MCF 10A (cell line): ENCODE data around the gene AMN1. TPM values are rescaled to one million over a fixed set of nuclear protein-coding genes. Genes with fewer than 3 reads are reported as not detected.

Experiments used
- BruUV-seq: library from RNA; stranded (reverse); fragments of 400-500 nt; replicated peaks from 2 replicates; lab custom pipeline; 2021; lab: Mats Ljungman, UMichigan
- CTCF ChIA-PET: fragments of 300-600 bp; sonication (Branson Sonifier 250); formaldehyde crosslinking; extraction: SDS; loops from one replicate; lab custom pipeline; 2021; ENCODE audit warnings: antibody characterized with exemption, inconsistent platforms; lab: Yijun Ruan, JAX
- POLR2A ChIA-PET: fragments of 300-600, 350-650 bp; sonication (Branson Sonifier 250); formaldehyde crosslinking; extraction: SDS; loops from one replicate; lab custom pipeline; 2020; ENCODE audit warnings: antibody characterized with exemption, inconsistent platforms; lab: Yijun Ruan, JAX
- DNase-seq: peaks from one replicate; pipeline ENCODE4 v3.0.0-alpha.2; 2018; ENCODE audit not compliant: unreplicated experiment
- H3K27ac Mint-ChIP-seq: one replicate; pipeline ENCODE4 v1.8.0; 2022; ENCODE audit warnings: mild to moderate bottlenecking, low read depth, mixed read lengths; ENCODE audit not compliant: unreplicated experiment
- H3K27me3 Mint-ChIP-seq: one replicate; pipeline ENCODE4 v1.8.0; 2022; ENCODE audit warnings: mixed read lengths; ENCODE audit not compliant: insufficient read depth, unreplicated experiment
- H3K36me3 Mint-ChIP-seq: one replicate; pipeline ENCODE4 v1.8.0; 2022; ENCODE audit warnings: mild to moderate bottlenecking, moderate library complexity, mixed read lengths; ENCODE audit not compliant: insufficient read depth, unreplicated experiment
- H3K4me1 Mint-ChIP-seq: one replicate; pipeline ENCODE4 v1.8.0; 2022; ENCODE audit warnings: mixed read lengths; ENCODE audit not compliant: insufficient read depth, unreplicated experiment
- H3K4me3 Mint-ChIP-seq: one replicate; pipeline ENCODE4 v1.8.0; 2022; ENCODE audit warnings: mild to moderate bottlenecking, moderate library complexity, mixed read lengths; ENCODE audit not compliant: unreplicated experiment
- H3K9me3 Mint-ChIP-seq: one replicate; pipeline ENCODE4 v1.8.0; 2022; ENCODE audit warnings: mixed read lengths; ENCODE audit not compliant: unreplicated experiment
- intact Hi-C: fragments of 100-400 bp; cut with micrococcal nuclease; formaldehyde crosslinking; loops from 2 replicates; pipeline ENCODE4 v1.14.1; 2022
- total RNA-seq: library from RNA; stranded (reverse); gene quantifications from 2 replicates; pipeline ENCODE4 v1.2.3, GENCODE V29; 2022
- TF ChIP-seq, protein P1 (sequence below): fragments of 200-600 bp; IDR thresholded peaks from one replicate; pipeline ENCODE4 v1.8.0; 2022; ENCODE audit warnings: antibody characterized with exemption, mild to moderate bottlenecking; ENCODE audit not compliant: unreplicated experiment

AMN1 gene
- total RNA-seq, 1 experiment from 2014 or later, result 3.0 TPM

DNA sequence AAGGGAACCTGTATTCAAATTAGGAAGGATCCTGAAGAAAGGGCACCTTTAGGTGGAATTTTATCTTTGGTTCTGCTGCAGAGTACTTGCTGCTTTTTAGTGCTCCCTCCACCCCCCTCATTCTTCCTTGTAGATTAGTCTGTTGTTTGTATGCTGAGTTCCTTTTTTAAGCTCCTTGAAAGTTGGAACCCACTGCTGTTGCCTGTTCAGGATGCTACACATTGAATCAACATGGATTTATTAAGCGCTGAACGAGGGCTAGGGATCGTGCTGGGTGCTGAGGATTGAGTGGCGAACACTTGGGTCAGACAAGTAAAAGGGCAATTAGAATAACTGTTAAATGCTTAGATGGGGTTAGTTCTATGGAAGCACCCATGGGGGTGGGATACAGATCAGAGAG is 884 bp upstream of the AMN1 start:
- Mint-ChIP-seq H3K27me3 (no peaks in the 10 kb centered on the region), H3K27ac (no peak overlapping the region), H3K36me3 (peaks cover 10% of the 10 kb centered on the region), H3K4me1 (peaks cover 14% of the 10 kb centered on the region), H3K9me3 (peaks cover 9% of the 10 kb centered on the region), H3K4me3 (peak overlapping the region; percentile 84)
- intact Hi-C loops, result no loop called here
- TF ChIP-seq, protein P1, sequence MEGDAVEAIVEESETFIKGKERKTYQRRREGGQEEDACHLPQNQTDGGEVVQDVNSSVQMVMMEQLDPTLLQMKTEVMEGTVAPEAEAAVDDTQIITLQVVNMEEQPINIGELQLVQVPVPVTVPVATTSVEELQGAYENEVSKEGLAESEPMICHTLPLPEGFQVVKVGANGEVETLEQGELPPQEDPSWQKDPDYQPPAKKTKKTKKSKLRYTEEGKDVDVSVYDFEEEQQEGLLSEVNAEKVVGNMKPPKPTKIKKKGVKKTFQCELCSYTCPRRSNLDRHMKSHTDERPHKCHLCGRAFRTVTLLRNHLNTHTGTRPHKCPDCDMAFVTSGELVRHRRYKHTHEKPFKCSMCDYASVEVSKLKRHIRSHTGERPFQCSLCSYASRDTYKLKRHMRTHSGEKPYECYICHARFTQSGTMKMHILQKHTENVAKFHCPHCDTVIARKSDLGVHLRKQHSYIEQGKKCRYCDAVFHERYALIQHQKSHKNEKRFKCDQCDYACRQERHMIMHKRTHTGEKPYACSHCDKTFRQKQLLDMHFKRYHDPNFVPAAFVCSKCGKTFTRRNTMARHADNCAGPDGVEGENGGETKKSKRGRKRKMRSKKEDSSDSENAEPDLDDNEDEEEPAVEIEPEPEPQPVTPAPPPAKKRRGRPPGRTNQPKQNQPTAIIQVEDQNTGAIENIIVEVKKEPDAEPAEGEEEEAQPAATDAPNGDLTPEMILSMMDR, result no peak
- POLR2A ChIA-PET, result interaction anchor here (1.2 to 2.2 kb wide), 7 partner anchors 10 to 229 kb away, joined by 3 to 12 read pairs (median 6); partner anchors contain the start of genes ETFBKMT and RESF1
- DNase-seq, result no peak
- BruUV-seq, result no TSS peak
- CTCF ChIA-PET, result interaction anchor here (1.3 kb wide), 1 partner anchor 28 kb away, joined by 3 read pairs; no protein-coding TSS in a partner anchor

DNA sequence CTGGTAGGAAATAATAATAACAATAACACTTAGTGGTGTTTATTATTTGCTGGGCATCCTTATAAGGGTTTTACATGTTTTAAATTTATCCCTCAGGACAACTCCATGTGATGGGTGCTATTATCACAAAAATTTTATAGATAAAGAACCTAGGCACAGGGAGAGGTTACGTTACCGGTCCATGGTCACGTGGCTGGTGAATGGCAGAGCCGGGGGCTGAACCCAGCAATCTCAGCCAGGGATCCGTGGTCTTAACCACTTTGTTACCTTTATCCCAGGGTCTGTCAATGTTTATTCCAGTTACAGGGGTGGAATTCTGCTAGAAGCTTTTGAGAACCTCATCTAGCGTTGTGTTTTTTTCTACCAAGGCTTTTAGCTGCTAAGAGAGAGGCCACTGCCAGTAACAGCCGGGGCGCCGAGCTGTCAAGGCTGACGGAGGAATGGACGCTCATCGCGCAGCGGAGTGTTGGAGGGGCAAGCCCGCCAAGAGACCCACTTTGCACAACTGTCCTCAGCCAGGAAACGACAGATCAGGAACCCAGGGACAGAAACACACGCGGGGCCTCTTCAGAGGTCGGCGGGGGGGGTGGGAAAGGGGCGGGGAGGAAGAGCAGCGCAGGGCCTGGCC is 418 bp downstream of the AMN1 start:
- Mint-ChIP-seq H3K4me3 (peak overlapping the region; percentile 84), H3K27me3 (no peaks in the 10 kb centered on the region), H3K9me3 (peaks cover 9% of the 10 kb centered on the region), H3K27ac (peak overlapping the region; percentile 76), H3K36me3 (peaks cover 9% of the 10 kb centered on the region), H3K4me1 (peaks cover 14% of the 10 kb centered on the region)
- ChIA-PET CTCF (interaction anchor here (1.0 kb wide), 1 partner anchor 670 kb away, joined by 3 read pairs; no protein-coding TSS in a partner anchor), POLR2A (interaction anchor here (0.6 to 2.2 kb wide), 11 partner anchors 12 to 637 kb away, joined by 3 to 12 read pairs (median 4); partner anchors contain the start of genes ETFBKMT and RESF1)
- intact Hi-C loops, result loop anchor here (1.0 kb wide), 1 partner anchor 231 kb away; the partner anchor contains the start of gene RESF1
- no peak for DNase-seq
- BruUV-seq, result TSS peak; percentile 44
- TF ChIP-seq, protein P1, result no peak

DNA sequence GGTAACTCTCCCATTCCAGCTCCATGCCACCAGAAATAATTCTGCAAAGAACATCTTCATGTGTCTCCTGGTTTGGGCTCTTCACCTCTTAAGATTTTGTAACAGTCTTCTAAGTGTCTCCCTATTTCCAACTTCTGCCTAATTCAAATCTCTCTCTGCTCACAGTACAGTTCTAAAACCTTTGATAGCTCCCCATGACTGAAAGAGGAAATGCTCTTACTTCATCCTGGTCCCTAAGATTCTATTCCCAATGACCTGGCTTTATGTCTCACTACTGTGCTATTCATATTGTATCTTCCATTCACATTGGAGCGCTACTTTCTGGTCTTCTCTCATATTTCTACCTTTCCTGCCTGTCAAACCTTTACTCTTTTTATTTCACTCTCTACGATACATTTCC is 1.6 kb downstream of the AMN1 start:
- TF ChIP-seq, protein P1, result no peak
- POLR2A ChIA-PET, result interaction anchor here (0.8 to 1.3 kb wide), 4 partner anchors 12 to 414 kb away, joined by 3 to 4 read pairs (median 4); partner anchors contain the start of gene RESF1
- Mint-ChIP-seq H3K4me1 (peaks cover 8% of the 10 kb centered on the region), H3K9me3 (peaks cover 9% of the 10 kb centered on the region), H3K27ac (no peak overlapping the region), H3K36me3 (no peaks in the 10 kb centered on the region), H3K27me3 (no peaks in the 10 kb centered on the region), H3K4me3 (no peak overlapping the region)
- no TSS peak for BruUV-seq
- CTCF ChIA-PET, result interaction anchor here (0.5 to 1.5 kb wide), 2 partner anchors 12 to 220 kb away, joined by 3 read pairs; no protein-coding TSS in a partner anchor
- no peak for DNase-seq
- intact Hi-C loops, result no loop called here

DNA sequence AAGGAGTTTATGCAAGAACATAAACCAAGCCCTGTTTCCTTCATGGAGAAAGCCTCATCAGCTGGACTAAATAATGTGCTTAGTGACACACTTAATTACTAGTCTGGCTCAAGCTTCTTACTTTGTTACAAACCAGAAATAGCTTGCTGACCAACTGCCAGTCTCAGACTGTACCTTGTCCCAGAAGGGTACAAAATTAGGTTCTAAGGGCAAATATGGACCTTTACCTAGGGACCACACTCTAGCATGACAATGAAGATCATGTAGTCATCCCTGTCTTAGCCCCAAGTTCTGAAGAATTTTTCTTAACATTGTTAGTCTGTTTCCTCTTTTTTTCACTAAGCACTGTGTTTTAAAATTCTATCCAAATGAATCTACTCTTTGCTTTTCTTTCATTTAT is 2.2 kb downstream of the AMN1 start:
- ChIA-PET CTCF (interaction anchor here (1.5 kb wide), 1 partner anchor 11 kb away, joined by 3 read pairs; no protein-coding TSS in a partner anchor), POLR2A (interaction anchor here (1.2 to 1.3 kb wide), 2 partner anchors 12 to 69 kb away, joined by 3 to 4 read pairs; no protein-coding TSS in a partner anchor)
- no peak for DNase-seq
- Mint-ChIP-seq H3K36me3 (no peaks in the 10 kb centered on the region), H3K4me3 (no peak overlapping the region), H3K4me1 (peaks cover 1% of the 10 kb centered on the region), H3K27ac (no peak overlapping the region), H3K27me3 (no peaks in the 10 kb centered on the region), H3K9me3 (peaks cover 9% of the 10 kb centered on the region)
- BruUV-seq, result no TSS peak
- intact Hi-C loops, result no loop called here
- TF ChIP-seq, protein P1, result no peak
